Loucy (cell line): ENCODE results near the gene CANT1.

Experiments
- H2AFZ ChIP-seq: fragments of 200-600 bp; sonication (generic); 2 replicates; pipeline ENCODE4 v1.6.0; 2016; ENCODE audit warnings: antibody characterized with exemption, mild to moderate bottlenecking, low read length, moderate library complexity
- H3F3A ChIP-seq: fragments of 200-600 bp; 2 replicates; pipeline ENCODE4 v1.6.0; 2016; ENCODE audit warnings: antibody characterized with exemption, low read depth, mild to moderate bottlenecking
- H3K27me3 ChIP-seq: fragments of 200-600 bp; sonication (generic); 2 replicates; pipeline ENCODE4 v1.6.1; 2014; ENCODE audit warnings: low read length, mild to moderate bottlenecking; ENCODE audit not compliant: insufficient read depth, poor library complexity, severe bottlenecking
- H3K36me3 ChIP-seq: fragments of 200-600 bp; sonication (generic); 2 replicates; pipeline ENCODE4 v1.6.1; 2016; ENCODE audit warnings: low read length; ENCODE audit not compliant: insufficient read depth
- H3K4me1 ChIP-seq: fragments of 200-600 bp; sonication (generic); 2 replicates; pipeline ENCODE4 v1.5.1; 2014; ENCODE audit warnings: low read length, mild to moderate bottlenecking; ENCODE audit not compliant: insufficient read depth, poor library complexity, severe bottlenecking
- H3K4me2 ChIP-seq: fragments of 200-600 bp; sonication (generic); 2 replicates; pipeline ENCODE4 v1.6.0; 2014; ENCODE audit warnings: antibody characterized with exemption, low read length, low read depth, mild to moderate bottlenecking; ENCODE audit not compliant: poor library complexity, severe bottlenecking
- H3K4me3 ChIP-seq: fragments of 200-600 bp; sonication (generic); 2 replicates; pipeline ENCODE4 v1.5.1; 2014; ENCODE audit warnings: low read length, mild to moderate bottlenecking, mixed read lengths; ENCODE audit not compliant: poor library complexity, severe bottlenecking
- H3K79me2 ChIP-seq: fragments of 200-600 bp; sonication (generic); 2 replicates; pipeline ENCODE4 v1.6.1; 2014; ENCODE audit warnings: low read length; ENCODE audit not compliant: insufficient read depth
- H3K9ac ChIP-seq: fragments of 200-600 bp; sonication (generic); 2 replicates; pipeline ENCODE4 v1.6.0; 2014; ENCODE audit warnings: mild to moderate bottlenecking, low read depth, low read length, moderate library complexity; ENCODE audit not compliant: poor library complexity, severe bottlenecking
- H3K9me2 ChIP-seq: fragments of 200-600 bp; sonication (generic); replicated peaks from 2 replicates; pipeline ENCODE4 v1.6.1; 2016; ENCODE audit warnings: low read depth, low read length, mixed read lengths
- H3K9me3 ChIP-seq: fragments of 200-600 bp; sonication (generic); 2 replicates; pipeline ENCODE4 v1.6.1; 2014; ENCODE audit warnings: mild to moderate bottlenecking, antibody characterized with exemption, low read length, low read depth; ENCODE audit not compliant: insufficient read depth
- H4K20me1 ChIP-seq: fragments of 200-600 bp; sonication (generic); 2 replicates; pipeline ENCODE4 v1.6.0; 2014; ENCODE audit warnings: antibody characterized with exemption, low read length, mild to moderate bottlenecking; ENCODE audit not compliant: insufficient read depth, poor library complexity, severe bottlenecking
- EZH2phosphoT487 ChIP-seq: fragments of 200-600 bp; IDR thresholded peaks from 2 replicates; pipeline ENCODE4 v1.6.1; 2018; ENCODE audit warnings: antibody characterized with exemption, mild to moderate bottlenecking, moderate library complexity, borderline replicate concordance
- TF ChIP-seq, protein P1 (sequence below): fragments of 200-600 bp; sonication (generic); conservative IDR thresholded peaks from 2 replicates; pipeline ENCODE4 v1.5.1; 2014; ENCODE audit warnings: mild to moderate bottlenecking, antibody characterized with exemption, low read length

Gene CANT1

DNA sequence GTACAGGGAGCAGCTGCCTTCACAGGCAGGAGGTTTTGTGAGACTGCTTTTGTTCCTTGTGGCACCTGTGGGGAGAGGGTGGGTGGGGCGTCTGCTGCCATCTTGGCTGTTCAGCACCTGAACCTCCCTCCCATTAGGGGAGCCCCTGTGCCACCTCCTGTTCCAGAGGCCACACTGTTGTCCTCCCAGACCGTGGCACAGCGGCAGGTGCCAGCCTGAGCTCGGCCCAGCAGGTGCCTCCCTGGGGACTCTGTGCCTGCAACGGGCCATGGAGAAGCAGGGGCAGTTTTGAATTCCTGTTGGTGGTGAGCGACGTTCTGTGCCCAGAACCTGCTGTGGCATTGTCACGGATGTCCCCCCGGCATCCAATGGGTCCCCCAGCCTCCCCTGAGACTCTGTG is 39.7 kb downstream of the CANT1 start:
- Histone ChIP-seq H3K9me3 (no peaks in the 10 kb centered on the region), H3K4me2 (no peak overlapping the region), H2AFZ (no peak overlapping the region), H3K4me3 (no peak overlapping the region), H3F3A (no peaks in the 10 kb centered on the region), H3K9me2 (no peaks in the 10 kb centered on the region), H3K79me2 (no peaks in the 10 kb centered on the region), H3K27me3 (no peaks in the 10 kb centered on the region), H4K20me1 (no peaks in the 10 kb centered on the region), H3K4me1 (no peaks in the 10 kb centered on the region), H3K36me3 (no peaks in the 10 kb centered on the region), H3K9ac (no peak overlapping the region)
- no peak for TF ChIP-seq EZH2phosphoT487
- TF ChIP-seq, protein P1, sequence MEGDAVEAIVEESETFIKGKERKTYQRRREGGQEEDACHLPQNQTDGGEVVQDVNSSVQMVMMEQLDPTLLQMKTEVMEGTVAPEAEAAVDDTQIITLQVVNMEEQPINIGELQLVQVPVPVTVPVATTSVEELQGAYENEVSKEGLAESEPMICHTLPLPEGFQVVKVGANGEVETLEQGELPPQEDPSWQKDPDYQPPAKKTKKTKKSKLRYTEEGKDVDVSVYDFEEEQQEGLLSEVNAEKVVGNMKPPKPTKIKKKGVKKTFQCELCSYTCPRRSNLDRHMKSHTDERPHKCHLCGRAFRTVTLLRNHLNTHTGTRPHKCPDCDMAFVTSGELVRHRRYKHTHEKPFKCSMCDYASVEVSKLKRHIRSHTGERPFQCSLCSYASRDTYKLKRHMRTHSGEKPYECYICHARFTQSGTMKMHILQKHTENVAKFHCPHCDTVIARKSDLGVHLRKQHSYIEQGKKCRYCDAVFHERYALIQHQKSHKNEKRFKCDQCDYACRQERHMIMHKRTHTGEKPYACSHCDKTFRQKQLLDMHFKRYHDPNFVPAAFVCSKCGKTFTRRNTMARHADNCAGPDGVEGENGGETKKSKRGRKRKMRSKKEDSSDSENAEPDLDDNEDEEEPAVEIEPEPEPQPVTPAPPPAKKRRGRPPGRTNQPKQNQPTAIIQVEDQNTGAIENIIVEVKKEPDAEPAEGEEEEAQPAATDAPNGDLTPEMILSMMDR, result no peak

DNA sequence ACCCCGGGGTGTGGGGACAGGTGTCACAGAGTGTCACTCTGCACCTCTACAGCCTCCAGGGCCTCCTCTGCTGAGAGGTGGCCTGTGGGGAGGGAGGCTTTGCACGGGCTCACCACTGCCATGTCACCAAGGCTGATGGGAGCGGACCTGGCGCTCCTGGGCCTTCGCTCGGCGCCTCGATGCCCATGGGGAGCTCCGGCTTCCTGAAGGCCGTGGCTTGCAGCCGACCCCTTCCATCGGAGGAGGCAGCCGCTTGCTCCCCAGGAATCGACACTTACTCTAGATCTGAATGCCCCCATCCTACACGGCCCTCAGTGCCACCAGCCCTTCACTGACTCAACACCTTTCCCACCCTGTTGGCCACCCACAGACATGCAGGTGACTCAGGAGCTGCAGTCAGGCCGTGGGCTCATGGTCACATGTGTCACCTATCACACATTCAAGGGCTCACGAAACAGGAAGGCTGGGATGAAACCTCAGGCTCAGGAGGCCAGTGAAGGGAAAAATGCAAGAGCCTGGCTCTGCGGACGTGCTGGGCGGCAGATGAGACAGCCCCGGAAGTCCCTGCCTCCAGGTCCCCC is 41.7 kb downstream of the CANT1 start:
- Histone ChIP-seq H3K27me3 (no peaks in the 10 kb centered on the region), H3K9ac (no peak overlapping the region), H3K4me3 (no peak overlapping the region), H3K79me2 (no peaks in the 10 kb centered on the region), H3K9me2 (no peaks in the 10 kb centered on the region), H3F3A (no peaks in the 10 kb centered on the region), H3K9me3 (no peaks in the 10 kb centered on the region), H3K4me2 (no peak overlapping the region), H3K36me3 (no peaks in the 10 kb centered on the region), H2AFZ (no peak overlapping the region), H4K20me1 (no peaks in the 10 kb centered on the region), H3K4me1 (no peaks in the 10 kb centered on the region)
- TF ChIP-seq EZH2phosphoT487, result no peak
- TF ChIP-seq, protein P1, result no peak

DNA sequence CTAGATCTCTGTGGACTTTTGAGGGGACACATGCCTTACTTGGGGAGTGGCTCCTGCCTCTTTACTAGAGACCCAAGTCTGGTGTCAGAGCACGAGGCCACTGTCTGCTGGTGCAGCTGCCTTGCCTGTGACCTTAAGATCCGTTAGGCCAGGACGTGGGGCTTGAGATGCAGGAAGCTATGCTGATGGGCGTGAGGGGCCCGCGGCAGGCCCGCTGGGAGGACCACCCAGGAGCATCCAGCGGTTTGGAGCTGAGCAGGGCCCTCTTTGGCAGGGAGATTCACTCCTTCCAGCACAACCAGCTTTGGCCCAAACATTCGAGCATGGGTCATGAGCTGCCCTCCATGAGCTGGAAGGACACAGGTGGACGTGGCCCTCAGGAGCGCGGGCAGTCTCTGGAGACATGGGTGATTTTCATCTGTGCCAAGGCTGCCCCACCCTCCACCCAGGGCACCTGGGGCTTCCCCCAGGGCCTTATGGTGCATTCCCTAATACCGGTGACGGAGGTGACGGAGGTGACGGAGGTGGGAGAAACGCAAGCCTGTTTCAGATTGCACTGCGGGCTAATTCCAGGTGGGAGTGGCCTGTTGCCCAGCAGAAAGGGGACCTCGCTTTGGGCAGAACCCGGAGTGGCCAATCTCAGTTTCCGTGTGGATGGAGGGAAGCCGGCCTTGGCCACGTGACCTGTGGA is 42.5 kb downstream of the CANT1 start:
- no peaks in the 10 kb centered on the region for H3K4me1 ChIP-seq

More for the DNA sequence above, 42.5 kb downstream of the CANT1 start:
- H3K4me3 ChIP-seq, result no peak overlapping the region
- no peak overlapping the region for H2AFZ ChIP-seq
- H3K9me2 ChIP-seq, result no peaks in the 10 kb centered on the region
- H3K9ac ChIP-seq, result no peak overlapping the region
- H3F3A ChIP-seq, result no peaks in the 10 kb centered on the region
- no peaks in the 10 kb centered on the region for H4K20me1 ChIP-seq
- no peaks in the 10 kb centered on the region for H3K27me3 ChIP-seq
- no peak overlapping the region for H3K4me2 ChIP-seq
- TF ChIP-seq, protein P1, result no peak
- no peak for TF ChIP-seq EZH2phosphoT487
- no peaks in the 10 kb centered on the region for H3K9me3 ChIP-seq
- H3K79me2 ChIP-seq, result no peaks in the 10 kb centered on the region
- H3K36me3 ChIP-seq, result no peaks in the 10 kb centered on the region
